ENCODE measurements around the gene AAK1. TPM values are rescaled to one million over a fixed set of nuclear protein-coding genes. Genes with fewer than 3 reads are reported as not detected.
"Not testable (repeated sequence)": the region's sequence is repeated elsewhere in the genome, so short reads cannot be mapped to it uniquely, and the experiment has no call there.

Gene AAK1
- total and polyA plus RNA-seq, 2 donors (not counting 1 experiment from before 2014, with no cell fraction given) = 43.5 to 45.7 TPM

GRCh38 chr2:69624131-69624530 lies 19.4 kb downstream of the AAK1 start:
- H3K4me2 ChIP-seq (ENCODE audit: extremely low read depth, insufficient read depth, low read length) = no peak overlapping the region

GRCh38 chr2:69623236-69623635 lies 20.3 kb downstream of the AAK1 start:
- Histone ChIP-seq H3K36me3 (ENCODE audit: control insufficient read depth, insufficient read depth, low read length) (no peaks in the 10 kb centered on the region), H4K20me1 (ENCODE audit: control insufficient read depth, extremely low read depth, insufficient read depth, low read length) (peaks cover 7% of the 10 kb centered on the region), H3K4me2 (ENCODE audit: extremely low read depth, insufficient read depth, low read length) (no peak overlapping the region), H3K27ac (ENCODE audit: insufficient read depth, low read length) (no peak overlapping the region), H3K79me2 (ENCODE audit: control insufficient read depth, insufficient read depth, low read length) (peaks cover 84% of the 10 kb centered on the region), H3K9ac (ENCODE audit: insufficient read depth, low read length) (no peak overlapping the region), H3K4me1 (ENCODE audit: control insufficient read depth, extremely low read depth, insufficient read depth, low read length) (peaks cover 2% of the 10 kb centered on the region), H3K9me3 (ENCODE audit: control insufficient read depth, insufficient read depth, low read depth, low read length) (no peaks in the 10 kb centered on the region), H3K4me3 (replicated peaks in 1 of 4; ENCODE audit: control extremely low read depth in 1 of 4, insufficient read depth in 1 of 4, low read depth in 3 of 4, low read length in 4 of 4) (no peak overlapping the region), H2AFZ (ENCODE audit: low read length) (no peak overlapping the region), H3K27me3 (ENCODE audit: control insufficient read depth, insufficient read depth, low read length) (no peaks in the 10 kb centered on the region)
- DNase-seq (ENCODE audit: low read depth in 2 of 2) = no peak
- TF ChIP-seq CTCF (conservative IDR thresholded peaks at IDR 0.05 in 1 of 2, IDR thresholded peaks at IDR 0.05 in 1 of 2; ENCODE audit: low read depth in 1 of 2, low read length in 2 of 2) (no peak), EZH2 (IDR thresholded peaks at IDR 0.05; ENCODE audit: low read length, missing control alignments) (no peak)

More at GRCh38 chr2:69624131-69624530, 19.4 kb downstream of the AAK1 start:
- Histone ChIP-seq H3K9ac (ENCODE audit: insufficient read depth, low read length) (no peak overlapping the region), H3K9me3 (ENCODE audit: control insufficient read depth, insufficient read depth, low read depth, low read length) (no peaks in the 10 kb centered on the region), H3K27me3 (ENCODE audit: control insufficient read depth, insufficient read depth, low read length) (no peaks in the 10 kb centered on the region), H4K20me1 (ENCODE audit: control insufficient read depth, extremely low read depth, insufficient read depth, low read length) (peaks cover 7% of the 10 kb centered on the region), H3K36me3 (ENCODE audit: control insufficient read depth, insufficient read depth, low read length) (no peaks in the 10 kb centered on the region), H3K4me1 (ENCODE audit: control insufficient read depth, extremely low read depth, insufficient read depth, low read length) (peaks cover 2% of the 10 kb centered on the region), H3K4me3 (replicated peaks in 1 of 4; ENCODE audit: control extremely low read depth in 1 of 4, insufficient read depth in 1 of 4, low read depth in 3 of 4, low read length in 4 of 4) (no peak overlapping the region), H2AFZ (ENCODE audit: low read length) (no peak overlapping the region), H3K27ac (ENCODE audit: insufficient read depth, low read length) (no peak overlapping the region), H3K79me2 (ENCODE audit: control insufficient read depth, insufficient read depth, low read length) (peaks cover 83% of the 10 kb centered on the region)
- TF ChIP-seq EZH2 (IDR thresholded peaks at IDR 0.05; ENCODE audit: low read length, missing control alignments) = no peak
- TF ChIP-seq CTCF (conservative IDR thresholded peaks at IDR 0.05 in 1 of 2, IDR thresholded peaks at IDR 0.05 in 1 of 2; ENCODE audit: low read depth in 1 of 2, low read length in 2 of 2) = no peak
- DNase-seq (ENCODE audit: low read depth in 2 of 2) = peak in 1 of 2 donors; percentile 73

- H3K36me3 ChIP-seq (ENCODE audit: control insufficient read depth, insufficient read depth, low read length); H3K4me3 ChIP-seq (replicated peaks in 1 of 4; ENCODE audit: control extremely low read depth in 1 of 4, insufficient read depth in 1 of 4, low read depth in 3 of 4, low read length in 4 of 4); H3K4me2 ChIP-seq (ENCODE audit: extremely low read depth, insufficient read depth, low read length); DNase-seq (ENCODE audit: low read depth in 2 of 2); H4K20me1 ChIP-seq (ENCODE audit: control insufficient read depth, extremely low read depth, insufficient read depth, low read length); H3K27me3 ChIP-seq (ENCODE audit: control insufficient read depth, insufficient read depth, low read length); H3K9me3 ChIP-seq (ENCODE audit: control insufficient read depth, insufficient read depth, low read depth, low read length); H3K4me1 ChIP-seq (ENCODE audit: control insufficient read depth, extremely low read depth, insufficient read depth, low read length); H3K9ac ChIP-seq (ENCODE audit: insufficient read depth, low read length); H3K27ac ChIP-seq (ENCODE audit: insufficient read depth, low read length); H2AFZ ChIP-seq (ENCODE audit: low read length): not testable (repeated sequence)
- H3K79me2 ChIP-seq (ENCODE audit: control insufficient read depth, insufficient read depth, low read length) = peaks cover 83% of the 10 kb centered on the region
Observed at GRCh38 chr2:69622805-69623204, 20.7 kb downstream of the AAK1 start.

- not testable (repeated sequence) for H3K27ac ChIP-seq (ENCODE audit: insufficient read depth, low read length)
Observed at GRCh38 chr2:69622017-69622540, 21.5 kb downstream of the AAK1 start.

More at GRCh38 chr2:69622017-69622540, 21.5 kb downstream of the AAK1 start:
- H3K9me3 ChIP-seq (ENCODE audit: control insufficient read depth, insufficient read depth, low read depth, low read length); H3K4me3 ChIP-seq (replicated peaks in 1 of 4; ENCODE audit: control extremely low read depth in 1 of 4, insufficient read depth in 1 of 4, low read depth in 3 of 4, low read length in 4 of 4); H3K4me2 ChIP-seq (ENCODE audit: extremely low read depth, insufficient read depth, low read length); H2AFZ ChIP-seq (ENCODE audit: low read length); H3K9ac ChIP-seq (ENCODE audit: insufficient read depth, low read length); H3K36me3 ChIP-seq (ENCODE audit: control insufficient read depth, insufficient read depth, low read length); H3K27me3 ChIP-seq (ENCODE audit: control insufficient read depth, insufficient read depth, low read length); H4K20me1 ChIP-seq (ENCODE audit: control insufficient read depth, extremely low read depth, insufficient read depth, low read length); DNase-seq (ENCODE audit: low read depth in 2 of 2); H3K4me1 ChIP-seq (ENCODE audit: control insufficient read depth, extremely low read depth, insufficient read depth, low read length): not testable (repeated sequence)
- H3K79me2 ChIP-seq (ENCODE audit: control insufficient read depth, insufficient read depth, low read length) = peaks cover 81% of the 10 kb centered on the region

Data from fibroblast of lung (primary cell).